ENCODE results near the gene ARNT2. TPM values are rescaled to one million over a fixed set of nuclear protein-coding genes. Genes with fewer than 3 reads are reported as not detected.

The ARNT2 gene
- total and polyA plus RNA-seq, 4 donors = 2.0 to 12.2 (median 5.5) TPM

DNA sequence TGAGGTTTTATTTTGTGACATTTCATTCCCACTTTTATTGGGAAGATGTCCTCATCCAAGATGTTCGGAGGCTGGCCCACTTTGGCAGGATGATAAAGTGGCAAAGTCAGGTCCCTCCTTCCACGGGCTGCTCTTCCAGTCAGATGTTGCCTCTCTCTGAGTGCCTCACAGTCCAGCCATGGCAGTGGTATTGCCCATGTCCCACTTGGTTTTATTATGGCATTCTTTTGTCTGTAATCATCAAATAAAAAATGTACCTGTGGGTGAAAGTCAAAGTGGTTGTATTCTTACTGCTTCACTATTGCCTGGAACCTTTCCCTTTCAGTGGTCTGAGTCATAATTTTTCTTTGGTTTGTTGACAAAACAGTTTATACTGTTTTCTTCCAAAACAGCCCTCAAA, 20.2 kb downstream of the ARNT2 start:
- Histone ChIP-seq H3K36me3 (ENCODE audit: control insufficient read depth in 4 of 4, insufficient read depth in 4 of 4, low read length in 4 of 4) (no peaks in the 10 kb centered on the region), H3K4me3 (no peak overlapping the region), H3K27ac (ENCODE audit: low read depth in 1 of 2, low read length in 1 of 2) (no peak overlapping the region), H3K9me3 (ENCODE audit: control insufficient read depth in 4 of 4, insufficient read depth in 3 of 4, low read length in 3 of 4) (no peaks in the 10 kb centered on the region), H3K9ac (ENCODE audit: insufficient read depth in 1 of 2, low read length in 2 of 2) (no peak overlapping the region), H3K4me1 (ENCODE audit: control insufficient read depth in 5 of 5, insufficient read depth in 5 of 5, low read length in 5 of 5) (peaks cover 0 to 3% (median 0%) of the 10 kb centered on the region in 5 donors), H3K27me3 (ENCODE audit: control insufficient read depth in 3 of 3, insufficient read depth in 3 of 3, low read length in 2 of 3) (no peaks in the 10 kb centered on the region)
- TF ChIP-seq, protein P1, sequence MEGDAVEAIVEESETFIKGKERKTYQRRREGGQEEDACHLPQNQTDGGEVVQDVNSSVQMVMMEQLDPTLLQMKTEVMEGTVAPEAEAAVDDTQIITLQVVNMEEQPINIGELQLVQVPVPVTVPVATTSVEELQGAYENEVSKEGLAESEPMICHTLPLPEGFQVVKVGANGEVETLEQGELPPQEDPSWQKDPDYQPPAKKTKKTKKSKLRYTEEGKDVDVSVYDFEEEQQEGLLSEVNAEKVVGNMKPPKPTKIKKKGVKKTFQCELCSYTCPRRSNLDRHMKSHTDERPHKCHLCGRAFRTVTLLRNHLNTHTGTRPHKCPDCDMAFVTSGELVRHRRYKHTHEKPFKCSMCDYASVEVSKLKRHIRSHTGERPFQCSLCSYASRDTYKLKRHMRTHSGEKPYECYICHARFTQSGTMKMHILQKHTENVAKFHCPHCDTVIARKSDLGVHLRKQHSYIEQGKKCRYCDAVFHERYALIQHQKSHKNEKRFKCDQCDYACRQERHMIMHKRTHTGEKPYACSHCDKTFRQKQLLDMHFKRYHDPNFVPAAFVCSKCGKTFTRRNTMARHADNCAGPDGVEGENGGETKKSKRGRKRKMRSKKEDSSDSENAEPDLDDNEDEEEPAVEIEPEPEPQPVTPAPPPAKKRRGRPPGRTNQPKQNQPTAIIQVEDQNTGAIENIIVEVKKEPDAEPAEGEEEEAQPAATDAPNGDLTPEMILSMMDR (IDR thresholded peaks at IDR 0.05; ENCODE audit: control extremely low read depth, extremely low read depth) = no peak
- ATAC-seq (ENCODE audit: insufficient read depth, low FRiP score) (no peak), DNase-seq (no peak)
- WGBS, 2 donors = 85 to 92% methylated on average over 2 of the region's 2 CpGs

- no peaks in the 10 kb centered on the region for H3K36me3 ChIP-seq (ENCODE audit: control insufficient read depth in 4 of 4, insufficient read depth in 4 of 4, low read length in 4 of 4)
- TF ChIP-seq, protein P1 (IDR thresholded peaks at IDR 0.05; ENCODE audit: control extremely low read depth, extremely low read depth) = no peak
- WGBS, 2 donors = 91 to 94% methylated on average over 3 of the region's 3 CpGs
These were observed 22.1 kb downstream of the ARNT2 start for GRCh38 chr15:80426316-80426715.

DNA sequence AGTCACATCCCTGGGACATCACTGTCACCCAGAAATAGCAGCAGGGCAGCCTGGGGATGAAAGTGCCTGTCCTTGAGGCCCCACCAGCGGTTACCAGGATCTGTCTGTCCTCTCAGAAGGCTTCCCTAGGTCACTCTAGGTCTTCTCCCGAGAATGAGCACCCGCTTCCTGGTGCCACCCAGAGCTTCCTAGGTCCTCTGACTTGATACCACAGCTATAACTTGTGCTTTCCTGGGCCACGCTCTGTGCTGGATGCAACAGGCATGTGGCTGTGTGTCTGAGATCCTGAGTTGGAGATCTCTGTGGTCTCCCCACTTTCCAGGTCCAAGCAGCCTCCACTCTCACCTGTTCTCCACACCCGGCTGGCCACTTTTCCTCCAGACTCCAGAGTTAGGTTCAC, 25.8 kb downstream of the ARNT2 start:
- Histone ChIP-seq H3K4me3 (no peak overlapping the region), H3K36me3 (ENCODE audit: control insufficient read depth in 4 of 4, insufficient read depth in 4 of 4, low read length in 4 of 4) (no peaks in the 10 kb centered on the region), H3K27ac (ENCODE audit: low read depth in 1 of 2, low read length in 1 of 2) (no peak overlapping the region), H3K9me3 (ENCODE audit: control insufficient read depth in 4 of 4, insufficient read depth in 3 of 4, low read length in 3 of 4) (no peaks in the 10 kb centered on the region), H3K4me1 (ENCODE audit: control insufficient read depth in 5 of 5, insufficient read depth in 5 of 5, low read length in 5 of 5) (peaks cover 0 to 2% (median 0%) of the 10 kb centered on the region in 5 donors), H3K9ac (ENCODE audit: insufficient read depth in 1 of 2, low read length in 2 of 2) (no peak overlapping the region), H3K27me3 (ENCODE audit: control insufficient read depth in 3 of 3, insufficient read depth in 3 of 3, low read length in 2 of 3) (no peaks in the 10 kb centered on the region)
- DNase-seq (no peak), ATAC-seq (ENCODE audit: insufficient read depth, low FRiP score) (no peak)
- 92% methylated on average over 5 of the region's 5 CpGs for WGBS, 2 donors
- TF ChIP-seq, protein P1 (IDR thresholded peaks at IDR 0.05; ENCODE audit: control extremely low read depth, extremely low read depth) = no peak

More at GRCh38 chr15:80426316-80426715, 22.1 kb downstream of the ARNT2 start:
- H3K4me1 ChIP-seq (ENCODE audit: control insufficient read depth in 5 of 5, insufficient read depth in 5 of 5, low read length in 5 of 5) = peaks cover 0 to 3% (median 0%) of the 10 kb centered on the region in 5 donors
- no peak overlapping the region for H3K27ac ChIP-seq (ENCODE audit: low read depth in 1 of 2, low read length in 1 of 2)
- H3K9ac ChIP-seq (ENCODE audit: insufficient read depth in 1 of 2, low read length in 2 of 2) = no peak overlapping the region
- no peaks in the 10 kb centered on the region for H3K9me3 ChIP-seq (ENCODE audit: control insufficient read depth in 4 of 4, insufficient read depth in 3 of 4, low read length in 3 of 4)
- H3K4me3 ChIP-seq = no peak overlapping the region
- DNase-seq (no peak), ATAC-seq (ENCODE audit: insufficient read depth, low FRiP score) (no peak)
- H3K27me3 ChIP-seq (ENCODE audit: control insufficient read depth in 3 of 3, insufficient read depth in 3 of 3, low read length in 2 of 3) = no peaks in the 10 kb centered on the region
